IMR-90 (cell line): ENCODE results near the gene CRYBG3. TPM values are rescaled to one million over a fixed set of nuclear protein-coding genes. Genes with fewer than 3 reads are reported as not detected.

Experiments used
- ATAC-seq: fragments of 200-7000 bp; cut with Tn5 transposase; 2 replicates; pipeline ENCODE4 v1.9.1; 2020; ENCODE audit warnings: low read depth, mild to moderate bottlenecking, moderate library complexity
- BruUV-seq: library from RNA; stranded (reverse); fragments of 400-500 nt; replicated peaks from 2 replicates; lab custom pipeline; 2021; lab: Mats Ljungman, UMichigan
- CTCF ChIA-PET: fragments of 300-600 bp; formaldehyde crosslinking; extraction: SDS; loops from one replicate; lab custom pipeline; 2021; ENCODE audit warnings: antibody characterized with exemption; lab: Yijun Ruan, JAX
- POLR2A ChIA-PET: fragments of 300-600 bp; sonication (Branson Sonifier 250); formaldehyde crosslinking; loops from one replicate; lab custom pipeline; 2022; ENCODE audit warnings: antibody characterized with exemption; ENCODE audit not compliant: unreplicated experiment; lab: Charles Lee
- DNase-seq: peaks from one replicate; pipeline ENCODE4 v3.0.0; 2013
- H2AFZ ChIP-seq: replicated peaks from 2 replicates; pipeline ENCODE3; 2013; ENCODE audit warnings: low read length, mild to moderate bottlenecking; ENCODE audit not compliant: poor library complexity
- H2AK5ac ChIP-seq: 2 replicates; pipeline ENCODE4 v1.6.1; 2013; ENCODE audit warnings: low read depth, low read length, inconsistent platforms
- H2AK9ac ChIP-seq: replicated peaks from 2 replicates; pipeline ENCODE3; 2013; ENCODE audit warnings: mild to moderate bottlenecking, low read depth, low read length, moderate library complexity; ENCODE audit not compliant: poor library complexity
- H2BK120ac ChIP-seq: 2 replicates; pipeline ENCODE4 v1.6.1; 2013; ENCODE audit warnings: low read depth, low read length, inconsistent platforms
- H2BK15ac ChIP-seq: 3 replicates; pipeline ENCODE4 v1.6.1; 2013; ENCODE audit warnings: low read depth, low read length, inconsistent platforms
- H2BK20ac ChIP-seq: 2 replicates; pipeline ENCODE4 v1.6.1; 2013; ENCODE audit warnings: low read depth, mild to moderate bottlenecking, inconsistent platforms, low read length, moderate library complexity
- H2BK5ac ChIP-seq: 2 replicates; pipeline ENCODE4 v1.6.1; 2013; ENCODE audit warnings: mild to moderate bottlenecking, low read depth, low read length, inconsistent platforms; ENCODE audit not compliant: poor library complexity, severe bottlenecking
- H3K14ac ChIP-seq: replicated peaks from 2 replicates; pipeline ENCODE4 v1.6.1; 2013; ENCODE audit warnings: low read depth, low read length, inconsistent platforms
- H3K18ac ChIP-seq: 2 replicates; pipeline ENCODE4 v1.6.1; 2013; ENCODE audit warnings: low read depth, low read length, control low read depth
- H3K23ac ChIP-seq: 2 replicates; pipeline ENCODE4 v1.6.1; 2013; ENCODE audit warnings: low read depth, low read length, inconsistent platforms
- H3K27ac ChIP-seq: 2 replicates; pipeline ENCODE4 v1.5.1; 2013; ENCODE audit warnings: mild to moderate bottlenecking, control low read depth, low read length; ENCODE audit not compliant: insufficient read depth
- H3K27me3 ChIP-seq: 2 replicates; pipeline ENCODE4 v1.6.1; 2013; ENCODE audit warnings: low read length; ENCODE audit not compliant: control insufficient read depth, insufficient read depth
- H3K36me3 ChIP-seq: 2 replicates; pipeline ENCODE4 v1.6.1; 2013; ENCODE audit warnings: low read length, mixed read lengths; ENCODE audit not compliant: control insufficient read depth, insufficient read depth
- H3K4ac ChIP-seq: 2 replicates; pipeline ENCODE4 v1.6.1; 2013; ENCODE audit warnings: low read depth, low read length, inconsistent platforms
- H3K4me1 ChIP-seq: 2 replicates; pipeline ENCODE4 v1.6.1; 2013; ENCODE audit warnings: low read length, mixed read lengths; ENCODE audit not compliant: control insufficient read depth, insufficient read depth
- H3K4me2 ChIP-seq: 2 replicates; pipeline ENCODE4 v1.6.1; 2013; ENCODE audit warnings: low read depth, mild to moderate bottlenecking, control low read depth, low read length, moderate library complexity
- H3K4me3 ChIP-seq: 2 replicates; pipeline ENCODE4 v1.5.1; 2013; ENCODE audit warnings: low read depth, mild to moderate bottlenecking, control low read depth, low read length, moderate library complexity; ENCODE audit not compliant: insufficient read depth
- H3K56ac ChIP-seq: 2 replicates; pipeline ENCODE4 v1.6.1; 2013; ENCODE audit warnings: low read length, inconsistent platforms; ENCODE audit not compliant: insufficient read depth; ENCODE audit errors: extremely low read depth
- H3K79me1 ChIP-seq, 2 experiments: 2 replicates each; pipeline ENCODE4 v1.6.1; 2013; ENCODE audit warnings: low read length in 2 of 2, inconsistent platforms in 1 of 2, low read depth in 1 of 2
- H3K9ac ChIP-seq: 2 replicates; pipeline ENCODE4 v1.6.1; 2013; ENCODE audit warnings: low read depth, low read length, control low read depth
- H3K9me1 ChIP-seq: 2 replicates; pipeline ENCODE4 v1.6.1; 2013; ENCODE audit warnings: low read length, inconsistent platforms; ENCODE audit not compliant: insufficient read depth
- H3K9me3 ChIP-seq: 2 replicates; pipeline ENCODE4 v1.6.1; 2013; ENCODE audit warnings: low read length; ENCODE audit not compliant: control insufficient read depth, insufficient read depth
- H4K20me1 ChIP-seq: 2 replicates; pipeline ENCODE4 v1.6.1; 2013; ENCODE audit warnings: low read length, inconsistent platforms; ENCODE audit not compliant: insufficient read depth
- H4K5ac ChIP-seq: 2 replicates; pipeline ENCODE4 v1.6.1; 2013; ENCODE audit warnings: mild to moderate bottlenecking, low read depth, low read length, control low read depth
- H4K8ac ChIP-seq, 2 experiments: 2 replicates each; pipeline ENCODE4 v1.6.1; 2013; ENCODE audit warnings: low read depth in 2 of 2, low read length in 2 of 2, control low read depth in 1 of 2, inconsistent platforms in 1 of 2
- H4K91ac ChIP-seq: 2 replicates; pipeline ENCODE4 v1.6.1; 2013; ENCODE audit warnings: low read depth, low read length, inconsistent platforms; ENCODE audit not compliant: insufficient read depth
- CEBPB ChIP-seq: IDR thresholded peaks from 2 replicates; pipeline ENCODE4 v1.6.1; 2012; ENCODE audit warnings: low read depth, low read length, improper control_type of control experiment
- CHD1 ChIP-seq: IDR thresholded peaks from 2 replicates; pipeline ENCODE4 v1.6.1; 2012; ENCODE audit warnings: low read depth, low read length, improper control_type of control experiment
- ELK1 ChIP-seq: fragments of 150-350 bp; IDR thresholded peaks from 2 replicates; pipeline ENCODE4 v1.6.1; 2016; ENCODE audit warnings: low read depth, mild to moderate bottlenecking, low read length, moderate library complexity, borderline replicate concordance
- FOS ChIP-seq: fragments of 150-350 bp; IDR thresholded peaks from 2 replicates; pipeline ENCODE4 v1.6.1; 2016; ENCODE audit warnings: low read depth, low read length
- MXI1 ChIP-seq: IDR thresholded peaks from 2 replicates; pipeline ENCODE4 v1.6.1; 2012; ENCODE audit warnings: low read depth, mild to moderate bottlenecking, low read length, moderate library complexity, borderline replicate concordance
- NFE2L2 ChIP-seq: fragments of 150-350 bp; IDR thresholded peaks from 2 replicates; pipeline ENCODE4 v1.6.1; 2016; ENCODE audit warnings: low read depth, mild to moderate bottlenecking, low read length
- RAD21 ChIP-seq: IDR thresholded peaks from 2 replicates; pipeline ENCODE4 v1.6.1; 2012; ENCODE audit warnings: low read length, improper control_type of control experiment
- RCOR1 ChIP-seq: IDR thresholded peaks from 2 replicates; pipeline ENCODE4 v1.6.1; 2012; ENCODE audit warnings: mild to moderate bottlenecking, low read length, improper control_type of control experiment; ENCODE audit not compliant: insufficient replicate concordance
- RFX5 ChIP-seq: IDR thresholded peaks from 2 replicates; pipeline ENCODE4 v1.8.0; 2012; ENCODE audit warnings: low read depth, mild to moderate bottlenecking, low read length, moderate library complexity
- SMC3 ChIP-seq: fragments of 150-350 bp; IDR thresholded peaks from 2 replicates; pipeline ENCODE4 v1.6.1; 2016; ENCODE audit warnings: low read depth, mild to moderate bottlenecking, antibody characterized with exemption, low read length, moderate library complexity
- WGBS, 2 experiments: methylation state at CpG; one replicate each; pipeline versions ENCODE4 v1.1.5 to v1.1.7; 2013; ENCODE audit warnings: missing lambda C conversion rate in 2 of 2; ENCODE audit not compliant: insufficient read length in 1 of 2; ENCODE audit errors: extremely low coverage in 2 of 2; 5-methylcytosine and 5-hydroxymethylcytosine counted together
- dilution Hi-C: fragments of 300-500 bp; cut with HindIII; formaldehyde crosslinking; loops from one replicate; pipeline ENCODE4 v1.14.3; 2018; ENCODE audit warnings: low sequenced_read_pairs; ENCODE audit not compliant: unreplicated experiment
- in situ Hi-C: fragments of 300-500 bp; cut with MboI; formaldehyde crosslinking; loops from 3 replicates; pipeline ENCODE4 v1.14.3; 2019; ENCODE audit warnings: low sequenced_read_pairs, inconsistent platforms, mixed read lengths
- intact Hi-C: fragments of 100-400 bp; cut with micrococcal nuclease; formaldehyde crosslinking; loops from 2 replicates; pipeline ENCODE4 v1.10.0; 2022
- polyA plus RNA-seq, 3 experiments: library from polyadenylated mRNA; depleted of rRNA; stranded (reverse); fragments of >200 nt; gene quantifications; 2 replicates each; pipeline ENCODE4 v1.2.3, GENCODE V29; 2012; ENCODE audit warnings: low replicate concordance in 1 of 3
- total RNA-seq: library from RNA; depleted of rRNA; stranded (reverse); fragments of >200 nt; gene quantifications from 2 replicates; pipeline ENCODE4 v1.2.3, GENCODE V29; 2012
- TF ChIP-seq, protein P1 (sequence below): fragments of 150-350 bp; IDR thresholded peaks from 2 replicates; pipeline ENCODE4 v1.6.1; 2017; ENCODE audit warnings: mild to moderate bottlenecking, antibody characterized with exemption, low read length, low read depth

CRYBG3 gene
- total and polyA plus RNA-seq, 2 of the 4 experiments (the other 2 are of a cell fraction), result 4.9 to 26.2 TPM

DNA sequence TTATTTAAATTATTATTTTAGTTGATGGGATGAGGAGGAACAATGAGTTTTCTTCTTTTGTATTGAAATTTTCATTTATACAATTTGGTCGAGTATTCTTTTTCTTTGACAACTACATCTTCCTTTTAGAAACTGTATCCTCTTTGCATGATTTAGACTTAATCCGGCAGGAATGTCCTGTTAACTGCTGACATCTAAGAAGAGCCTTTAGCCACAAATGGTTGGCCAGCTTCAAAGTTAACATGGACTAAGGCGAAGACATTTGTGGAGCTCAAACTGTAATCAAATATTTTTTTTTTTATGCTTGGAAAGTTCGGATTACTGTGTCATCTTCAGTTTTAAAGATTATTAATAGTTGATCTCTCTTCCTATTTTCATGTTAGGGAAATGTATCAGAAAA lies 107.2 kb downstream of the CRYBG3 start:
- H3K27me3 ChIP-seq, result no peaks in the 10 kb centered on the region
- no peaks in the 10 kb centered on the region for H3K9me3 ChIP-seq
- dilution Hi-C loops, result no loop called here
- H2BK15ac ChIP-seq, result no peak overlapping the region
- POLR2A ChIA-PET, result no interaction called here
- intact Hi-C loops, result loop anchor here (5.0 kb wide), 1 partner anchor 107 kb away; the partner anchor contains the start of gene CRYBG3
- no peak overlapping the region for H4K91ac ChIP-seq
- H2AK9ac ChIP-seq, result no peak overlapping the region
- TF ChIP-seq SMC3, result no peak
- no peak for TF ChIP-seq RAD21
- TF ChIP-seq ELK1, result no peak
- TF ChIP-seq FOS, result no peak
- no peak for TF ChIP-seq CEBPB
- TF ChIP-seq RFX5, result no peak
- no peak for TF ChIP-seq MXI1
- TF ChIP-seq, protein P1, sequence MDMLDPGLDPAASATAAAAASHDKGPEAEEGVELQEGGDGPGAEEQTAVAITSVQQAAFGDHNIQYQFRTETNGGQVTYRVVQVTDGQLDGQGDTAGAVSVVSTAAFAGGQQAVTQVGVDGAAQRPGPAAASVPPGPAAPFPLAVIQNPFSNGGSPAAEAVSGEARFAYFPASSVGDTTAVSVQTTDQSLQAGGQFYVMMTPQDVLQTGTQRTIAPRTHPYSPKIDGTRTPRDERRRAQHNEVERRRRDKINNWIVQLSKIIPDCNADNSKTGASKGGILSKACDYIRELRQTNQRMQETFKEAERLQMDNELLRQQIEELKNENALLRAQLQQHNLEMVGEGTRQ, result no peak
- no peak for TF ChIP-seq NFE2L2
- no peak for TF ChIP-seq RCOR1
- TF ChIP-seq CHD1, result no peak
- H3K18ac ChIP-seq, result no peak overlapping the region
- CTCF ChIA-PET, result no interaction called here
- DNase-seq, result no peak
- no peak overlapping the region for H2AFZ ChIP-seq
- no peaks in the 10 kb centered on the region for H4K20me1 ChIP-seq
- BruUV-seq, result no TSS peak
- H2BK120ac ChIP-seq, result no peak overlapping the region
- no peak overlapping the region for H2BK5ac ChIP-seq
- H3K27ac ChIP-seq, result no peak overlapping the region
- no peak overlapping the region for H3K14ac ChIP-seq
- no peak overlapping the region for H2BK20ac ChIP-seq
- ATAC-seq, result no peak
- no peak overlapping the region for H3K4ac ChIP-seq
- no CpG with 5 or more reads among the region's 4 CpGs for WGBS, 2 experiments
- H3K4me1 ChIP-seq, result no peaks in the 10 kb centered on the region; the same call in 1 of the 2 replicates
- H3K56ac ChIP-seq, result no peak overlapping the region
- H4K5ac ChIP-seq, result no peak overlapping the region
- H4K8ac ChIP-seq, result no peak overlapping the region
- H3K9ac ChIP-seq, result no peak overlapping the region
- in situ Hi-C loops, result no loop called here
- H3K79me1 ChIP-seq, result no peaks in the 10 kb centered on the region
- H3K4me2 ChIP-seq, result no peak overlapping the region
- H3K36me3 ChIP-seq, result peaks cover 9% of the 10 kb centered on the region
- no peaks in the 10 kb centered on the region for H3K9me1 ChIP-seq
- no peak overlapping the region for H2AK5ac ChIP-seq
- H3K4me3 ChIP-seq, result no peak overlapping the region
- H3K23ac ChIP-seq, result no peak overlapping the region
